Osteocyte (in vitro differentiated cells): ENCODE results near the gene AVPR2. TPM values are rescaled to one million over a fixed set of nuclear protein-coding genes. Genes with fewer than 3 reads are reported as not detected.

Source experiments
- DNase-seq: peaks from one replicate; pipeline ENCODE4 v3.0.0; 2021; ENCODE audit warnings: mixed read lengths; ENCODE audit not compliant: unreplicated experiment; ENCODE audit errors: extremely low spot score
- H3K27ac Mint-ChIP-seq: one replicate; pipeline ENCODE4 v1.8.0; 2021; ENCODE audit warnings: mild to moderate bottlenecking, mixed read lengths; ENCODE audit not compliant: unreplicated experiment
- H3K27me3 Mint-ChIP-seq: one replicate; pipeline ENCODE4 v1.8.0; 2021; ENCODE audit warnings: mixed read lengths; ENCODE audit not compliant: unreplicated experiment
- H3K36me3 Mint-ChIP-seq: one replicate; pipeline ENCODE4 v1.8.0; 2021; ENCODE audit warnings: mixed read lengths; ENCODE audit not compliant: unreplicated experiment
- H3K4me1 Mint-ChIP-seq: one replicate; pipeline ENCODE4 v1.8.0; 2021; ENCODE audit warnings: mixed read lengths; ENCODE audit not compliant: unreplicated experiment
- H3K4me3 Mint-ChIP-seq: one replicate; pipeline ENCODE4 v1.8.0; 2021; ENCODE audit warnings: mild to moderate bottlenecking, moderate library complexity, mixed read lengths; ENCODE audit not compliant: unreplicated experiment
- H3K9me3 Mint-ChIP-seq: one replicate; pipeline ENCODE4 v1.8.0; 2021; ENCODE audit warnings: mixed read lengths; ENCODE audit not compliant: unreplicated experiment
- CTCF ChIP-seq: fragments of 200-600 bp; sonication (generic); IDR thresholded peaks from 2 replicates; pipeline ENCODE4 v1.5.0; 2021; ENCODE audit warnings: antibody characterized with exemption, mild to moderate bottlenecking, moderate library complexity
- total RNA-seq: library from RNA; stranded (reverse); gene quantifications from 2 replicates; pipeline ENCODE4 v1.2.1, GENCODE V29; 2021

AVPR2 gene
- total RNA-seq, 1 donor from 2014 or later = not detected

GRCh38 chrX:153869473-153870287, 34.8 kb upstream of the AVPR2 start:
- Mint-ChIP-seq H3K4me1 (no peaks in the 10 kb centered on the region), H3K27ac (no peak overlapping the region)
- DNase-seq = no peak

GRCh38 chrX:153870288-153870690, 34.2 kb upstream of the AVPR2 start:
- Mint-ChIP-seq H3K4me1 (no peaks in the 10 kb centered on the region), H3K9me3 (peaks cover 6% of the 10 kb centered on the region), H3K4me3 (no peak overlapping the region), H3K36me3 (no peaks in the 10 kb centered on the region), H3K27me3 (no peaks in the 10 kb centered on the region), H3K27ac (no peak overlapping the region)
- no peak for TF ChIP-seq CTCF
- no peak for DNase-seq

More at GRCh38 chrX:153869473-153870287, 34.8 kb upstream of the AVPR2 start:
- peaks cover 3% of the 10 kb centered on the region for H3K9me3 Mint-ChIP-seq
- H3K4me3 Mint-ChIP-seq = no peak overlapping the region
- TF ChIP-seq CTCF = no peak
- H3K36me3 Mint-ChIP-seq = no peaks in the 10 kb centered on the region
- no peaks in the 10 kb centered on the region for H3K27me3 Mint-ChIP-seq

GRCh38 chrX:153870791-153871360, 33.6 kb upstream of the AVPR2 start:
- Mint-ChIP-seq H3K9me3 (peaks cover 6% of the 10 kb centered on the region), H3K27me3 (no peaks in the 10 kb centered on the region), H3K36me3 (no peaks in the 10 kb centered on the region), H3K4me3 (no peak overlapping the region), H3K4me1 (no peaks in the 10 kb centered on the region), H3K27ac (no peak overlapping the region)
- no peak for DNase-seq
- TF ChIP-seq CTCF = no peak

GRCh38 chrX:153871451-153871850, 33.0 kb upstream of the AVPR2 start:
- no peak for DNase-seq
- TF ChIP-seq CTCF = no peak
- Mint-ChIP-seq H3K36me3 (no peaks in the 10 kb centered on the region), H3K4me1 (no peaks in the 10 kb centered on the region), H3K27ac (no peak overlapping the region), H3K4me3 (no peak overlapping the region), H3K9me3 (peaks cover 6% of the 10 kb centered on the region), H3K27me3 (no peaks in the 10 kb centered on the region)
